Measurements from ENCODE around the gene MAP3K20. TPM values are rescaled to one million over a fixed set of nuclear protein-coding genes. Genes with fewer than 3 reads are reported as not detected.

Gene MAP3K20
- total RNA-seq, 2 donors from 2014 or later = 45.9 to 79.6 TPM

DNA sequence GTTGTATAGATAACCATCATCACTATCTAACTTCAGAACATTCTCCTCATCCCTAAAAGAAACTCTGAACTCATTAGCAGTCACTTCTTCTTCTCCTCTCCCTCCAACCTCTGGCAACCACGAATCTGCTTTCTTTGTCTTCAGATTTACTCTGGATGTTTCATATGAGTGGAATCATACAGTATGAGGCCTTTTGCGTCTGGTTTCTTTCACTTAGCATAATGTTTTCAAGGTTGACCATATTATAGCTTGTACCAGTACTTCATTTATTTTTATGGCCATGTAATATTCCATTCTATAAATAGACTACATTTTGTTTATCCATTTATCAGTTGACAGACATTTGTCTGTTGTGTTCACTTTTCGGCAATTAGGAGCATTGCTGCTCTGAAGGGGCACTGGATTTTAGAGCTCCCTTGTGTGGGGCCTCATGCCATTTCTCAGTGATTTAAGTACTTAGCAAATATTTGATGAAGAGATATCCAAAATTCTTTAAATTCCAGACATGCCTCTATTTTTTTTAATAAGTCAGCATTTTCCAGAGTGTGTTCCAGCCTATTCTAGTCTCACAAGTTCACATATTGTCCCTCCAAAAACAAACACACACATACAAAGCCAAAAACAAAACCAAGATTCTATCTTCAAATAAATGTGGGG is 22.5 kb upstream of the MAP3K20 start:
- H3K9me3 ChIP-seq = no peaks in the 10 kb centered on the region
- peaks cover 10 to 22% of the 10 kb centered on the region in 2 donors for H3K4me1 ChIP-seq (ENCODE audit: control insufficient read depth in 1 of 2, low read depth in 2 of 2)
- DNase-seq (ENCODE audit: low spot score) = no peak
- no peak overlapping the region for H3K4me3 ChIP-seq
- no peaks in the 10 kb centered on the region for H3K36me3 ChIP-seq
- TF ChIP-seq, protein P1, sequence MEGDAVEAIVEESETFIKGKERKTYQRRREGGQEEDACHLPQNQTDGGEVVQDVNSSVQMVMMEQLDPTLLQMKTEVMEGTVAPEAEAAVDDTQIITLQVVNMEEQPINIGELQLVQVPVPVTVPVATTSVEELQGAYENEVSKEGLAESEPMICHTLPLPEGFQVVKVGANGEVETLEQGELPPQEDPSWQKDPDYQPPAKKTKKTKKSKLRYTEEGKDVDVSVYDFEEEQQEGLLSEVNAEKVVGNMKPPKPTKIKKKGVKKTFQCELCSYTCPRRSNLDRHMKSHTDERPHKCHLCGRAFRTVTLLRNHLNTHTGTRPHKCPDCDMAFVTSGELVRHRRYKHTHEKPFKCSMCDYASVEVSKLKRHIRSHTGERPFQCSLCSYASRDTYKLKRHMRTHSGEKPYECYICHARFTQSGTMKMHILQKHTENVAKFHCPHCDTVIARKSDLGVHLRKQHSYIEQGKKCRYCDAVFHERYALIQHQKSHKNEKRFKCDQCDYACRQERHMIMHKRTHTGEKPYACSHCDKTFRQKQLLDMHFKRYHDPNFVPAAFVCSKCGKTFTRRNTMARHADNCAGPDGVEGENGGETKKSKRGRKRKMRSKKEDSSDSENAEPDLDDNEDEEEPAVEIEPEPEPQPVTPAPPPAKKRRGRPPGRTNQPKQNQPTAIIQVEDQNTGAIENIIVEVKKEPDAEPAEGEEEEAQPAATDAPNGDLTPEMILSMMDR (IDR thresholded peaks at IDR 0.05) = no peak
- ATAC-seq (ENCODE audit: insufficient number of reproducible peaks, low FRiP score, low read depth) = no peak
- H3K27ac ChIP-seq = no peak overlapping the region
- no peaks in the 10 kb centered on the region for H3K27me3 ChIP-seq (replicated peaks; ENCODE audit: insufficient read depth)

DNA sequence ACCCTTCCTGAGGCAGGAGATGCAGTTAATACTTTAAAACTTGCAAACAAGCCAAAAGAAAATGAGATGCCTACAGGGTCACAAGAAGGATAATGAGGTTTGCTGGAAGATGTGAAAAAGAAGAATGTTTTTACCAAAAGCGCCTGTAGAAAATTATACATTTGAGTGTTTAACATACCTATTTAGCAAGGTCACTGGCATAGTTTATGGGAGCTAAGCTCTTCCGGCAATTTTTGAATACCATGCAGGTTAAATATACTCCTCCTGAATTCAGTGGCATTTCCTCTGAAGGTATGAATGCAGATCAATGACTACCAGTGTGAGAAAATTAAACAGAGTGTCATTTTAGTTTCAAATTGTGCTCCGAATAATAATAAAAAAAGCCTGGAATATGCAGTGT is 21.2 kb upstream of the MAP3K20 start:
- no peaks in the 10 kb centered on the region for H3K27me3 ChIP-seq (replicated peaks; ENCODE audit: insufficient read depth)
- no peak overlapping the region for H3K27ac ChIP-seq
- no peaks in the 10 kb centered on the region for H3K9me3 ChIP-seq

DNA sequence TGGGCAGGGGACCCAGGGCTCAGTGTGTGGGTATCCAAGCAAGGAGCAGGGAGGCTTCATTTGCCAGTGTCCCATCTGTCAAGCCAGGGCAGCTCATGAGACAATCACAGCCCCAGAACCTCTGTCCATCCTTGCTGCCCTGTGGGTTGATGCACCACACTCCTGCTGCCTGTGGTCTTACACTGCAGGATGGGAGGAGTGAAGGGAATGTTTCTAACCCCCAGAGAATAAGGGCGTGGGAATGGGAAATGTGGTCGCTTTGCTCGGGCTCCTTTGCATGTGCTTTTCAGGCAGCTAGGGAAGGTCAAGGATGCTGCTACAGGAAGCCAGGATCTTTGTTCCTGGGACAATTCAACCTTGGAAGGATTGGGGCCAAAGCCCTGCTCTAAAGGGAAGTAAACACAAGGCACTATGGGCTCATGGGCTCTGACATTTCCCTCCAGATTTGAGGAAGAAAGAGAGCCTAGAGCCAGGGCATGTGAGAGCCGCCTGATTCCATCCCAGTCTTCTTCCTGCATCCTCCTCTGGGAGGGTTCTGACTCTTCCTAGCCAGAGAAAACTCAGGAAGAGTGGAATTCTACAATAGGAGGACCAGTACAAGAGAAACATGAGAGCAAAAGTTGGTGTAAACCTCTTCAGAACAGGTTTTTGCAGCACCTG is 18.8 kb upstream of the MAP3K20 start:
- Histone ChIP-seq H3K27ac (no peak overlapping the region), H3K9me3 (no peaks in the 10 kb centered on the region), H3K4me1 (ENCODE audit: control insufficient read depth in 1 of 2, low read depth in 2 of 2) (peaks cover 2 to 6% of the 10 kb centered on the region in 2 donors), H3K36me3 (no peaks in the 10 kb centered on the region), H3K4me3 (no peak overlapping the region), H3K27me3 (replicated peaks; ENCODE audit: insufficient read depth) (no peaks in the 10 kb centered on the region)
- TF ChIP-seq, protein P1 (IDR thresholded peaks at IDR 0.05) = no peak
- no peak for ATAC-seq (ENCODE audit: insufficient number of reproducible peaks, low FRiP score, low read depth)
- DNase-seq (ENCODE audit: low spot score) = no peak

More for the DNA sequence above, 21.2 kb upstream of the MAP3K20 start:
- H3K36me3 ChIP-seq = no peaks in the 10 kb centered on the region
- no peak overlapping the region for H3K4me3 ChIP-seq
- DNase-seq (ENCODE audit: low spot score) (no peak), ATAC-seq (ENCODE audit: insufficient number of reproducible peaks, low FRiP score, low read depth) (no peak)
- peaks cover 3 to 9% of the 10 kb centered on the region in 2 donors for H3K4me1 ChIP-seq (ENCODE audit: control insufficient read depth in 1 of 2, low read depth in 2 of 2)
- TF ChIP-seq, protein P1 (IDR thresholded peaks at IDR 0.05) = no peak

DNA sequence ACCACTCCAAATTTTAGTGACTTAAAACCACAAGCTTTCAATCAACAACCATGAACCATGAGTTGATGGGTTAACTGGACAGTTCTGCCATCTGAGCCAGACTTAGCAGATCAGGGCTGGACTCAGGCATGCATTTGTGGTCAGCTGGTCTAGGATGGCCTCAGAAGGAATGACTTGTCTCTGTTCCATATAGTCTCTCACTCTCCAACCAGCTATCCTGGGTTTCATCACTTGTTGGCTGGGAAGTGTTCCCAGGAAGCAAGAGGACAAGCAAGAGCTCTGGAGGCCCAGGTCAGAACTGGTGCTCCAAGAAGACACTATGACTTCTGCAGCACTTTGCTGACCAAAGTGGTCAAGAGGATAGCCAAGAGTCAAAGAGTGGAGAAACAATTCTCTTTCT is 17.5 kb upstream of the MAP3K20 start:
- Histone ChIP-seq H3K27me3 (replicated peaks; ENCODE audit: insufficient read depth) (no peaks in the 10 kb centered on the region), H3K9me3 (no peaks in the 10 kb centered on the region), H3K4me1 (ENCODE audit: control insufficient read depth in 1 of 2, low read depth in 2 of 2) (peaks cover 2 to 6% of the 10 kb centered on the region in 2 donors), H3K4me3 (no peak overlapping the region), H3K36me3 (no peaks in the 10 kb centered on the region), H3K27ac (no peak overlapping the region)
- DNase-seq (ENCODE audit: low spot score) (no peak), ATAC-seq (ENCODE audit: insufficient number of reproducible peaks, low FRiP score, low read depth) (no peak)
- TF ChIP-seq, protein P1 (IDR thresholded peaks at IDR 0.05) = no peak

DNA sequence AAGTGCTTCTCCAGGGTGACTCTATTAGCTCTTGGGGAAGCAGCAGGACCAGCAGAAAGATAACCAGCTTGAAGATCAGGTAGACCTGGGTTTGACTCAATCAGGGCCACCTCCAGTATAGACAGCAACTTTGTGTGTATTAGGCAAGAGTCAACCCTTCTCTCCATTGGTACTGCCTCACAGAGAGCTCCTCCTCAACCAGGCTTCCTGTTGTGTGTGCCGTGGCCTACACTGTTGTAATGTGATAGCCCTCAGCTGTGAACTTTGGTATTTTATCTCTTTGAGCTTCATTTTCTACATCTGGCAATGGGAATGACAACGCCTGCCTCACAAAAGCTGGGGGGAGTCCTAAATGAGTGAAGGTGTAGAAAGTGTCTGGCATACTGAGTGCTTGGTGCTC is 17.0 kb upstream of the MAP3K20 start:
- Histone ChIP-seq H3K27ac (no peak overlapping the region), H3K27me3 (replicated peaks; ENCODE audit: insufficient read depth) (no peaks in the 10 kb centered on the region), H3K4me1 (ENCODE audit: control insufficient read depth in 1 of 2, low read depth in 2 of 2) (peaks cover 2 to 6% of the 10 kb centered on the region in 2 donors), H3K4me3 (no peak overlapping the region), H3K9me3 (no peaks in the 10 kb centered on the region), H3K36me3 (no peaks in the 10 kb centered on the region)
- no peak for ATAC-seq (ENCODE audit: insufficient number of reproducible peaks, low FRiP score, low read depth)
- no peak for DNase-seq (ENCODE audit: low spot score)
- TF ChIP-seq, protein P1 (IDR thresholded peaks at IDR 0.05) = no peak

All from thoracic aorta (tissue), 2 donors.